ENCODE measurements around the gene TNIP3. TPM values are rescaled to one million over a fixed set of nuclear protein-coding genes. Genes with fewer than 3 reads are reported as not detected.

Gene TNIP3
- total and polyA plus RNA-seq, 9 of the 15 experiments (the other 6 are each of a cell fraction or from before 2014, with no cell fraction given): 0.14 TPM; not detected in 8

DNA sequence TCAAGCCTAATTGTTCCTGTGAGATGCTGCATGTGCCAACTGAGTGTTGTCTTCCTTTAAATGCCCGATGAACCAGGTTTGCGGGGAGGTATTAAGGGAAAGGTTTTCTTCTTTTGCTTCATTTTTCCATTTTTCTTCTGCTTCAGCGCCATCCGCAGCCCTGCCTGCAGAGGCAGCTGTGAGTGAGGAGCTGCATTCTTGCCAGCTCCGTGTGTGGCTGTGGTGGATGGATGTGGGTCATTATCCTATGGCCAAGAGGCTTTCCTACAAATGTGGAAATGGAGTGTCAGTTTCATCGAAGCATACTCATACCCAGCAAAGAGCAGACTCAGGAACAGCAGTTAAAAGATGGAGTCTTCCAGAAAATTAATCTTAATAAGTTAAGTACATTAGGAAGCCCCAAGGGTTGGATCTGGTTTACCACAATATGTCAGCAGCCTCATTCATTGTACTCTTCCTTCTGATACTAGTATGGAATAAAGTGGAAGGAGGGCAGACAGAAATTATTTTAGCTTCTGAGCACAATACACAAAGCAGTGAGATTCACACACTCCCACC lies 37.6 kb downstream of the TNIP3 start (continued):
- TF ChIP-seq, protein P1, sequence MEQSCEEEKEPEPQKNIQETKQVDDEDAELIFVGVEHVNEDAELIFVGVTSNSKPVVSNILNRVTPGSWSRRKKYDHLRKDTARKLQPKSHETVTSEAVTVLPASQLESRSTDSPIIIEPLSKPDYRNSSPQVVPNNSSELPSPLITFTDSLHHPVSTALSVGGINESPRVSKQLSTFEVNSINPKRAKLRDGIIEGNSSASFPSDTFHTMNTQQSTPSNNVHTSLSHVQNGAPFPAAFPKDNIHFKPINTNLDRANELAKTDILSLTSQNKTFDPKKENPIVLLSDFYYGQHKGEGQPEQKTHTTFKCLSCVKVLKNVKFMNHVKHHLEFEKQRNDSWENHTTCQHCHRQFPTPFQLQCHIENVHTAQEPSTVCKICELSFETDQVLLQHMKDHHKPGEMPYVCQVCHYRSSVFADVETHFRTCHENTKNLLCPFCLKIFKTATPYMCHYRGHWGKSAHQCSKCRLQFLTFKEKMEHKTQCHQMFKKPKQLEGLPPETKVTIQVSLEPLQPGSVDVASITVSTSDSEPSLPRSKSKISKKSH (CRISPR knock-in tag; IDR thresholded peaks at IDR 0.05): no peak
- TF ChIP-seq, protein P2, sequence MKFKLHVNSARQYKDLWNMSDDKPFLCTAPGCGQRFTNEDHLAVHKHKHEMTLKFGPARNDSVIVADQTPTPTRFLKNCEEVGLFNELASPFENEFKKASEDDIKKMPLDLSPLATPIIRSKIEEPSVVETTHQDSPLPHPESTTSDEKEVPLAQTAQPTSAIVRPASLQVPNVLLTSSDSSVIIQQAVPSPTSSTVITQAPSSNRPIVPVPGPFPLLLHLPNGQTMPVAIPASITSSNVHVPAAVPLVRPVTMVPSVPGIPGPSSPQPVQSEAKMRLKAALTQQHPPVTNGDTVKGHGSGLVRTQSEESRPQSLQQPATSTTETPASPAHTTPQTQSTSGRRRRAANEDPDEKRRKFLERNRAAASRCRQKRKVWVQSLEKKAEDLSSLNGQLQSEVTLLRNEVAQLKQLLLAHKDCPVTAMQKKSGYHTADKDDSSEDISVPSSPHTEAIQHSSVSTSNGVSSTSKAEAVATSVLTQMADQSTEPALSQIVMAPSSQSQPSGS (CRISPR knock-in tag; IDR thresholded peaks at IDR 0.05): no peak
- TF ChIP-seq TFAM (CRISPR knock-in tag; conservative IDR thresholded peaks at IDR 0.05): no peak
- TF ChIP-seq, protein P3, sequence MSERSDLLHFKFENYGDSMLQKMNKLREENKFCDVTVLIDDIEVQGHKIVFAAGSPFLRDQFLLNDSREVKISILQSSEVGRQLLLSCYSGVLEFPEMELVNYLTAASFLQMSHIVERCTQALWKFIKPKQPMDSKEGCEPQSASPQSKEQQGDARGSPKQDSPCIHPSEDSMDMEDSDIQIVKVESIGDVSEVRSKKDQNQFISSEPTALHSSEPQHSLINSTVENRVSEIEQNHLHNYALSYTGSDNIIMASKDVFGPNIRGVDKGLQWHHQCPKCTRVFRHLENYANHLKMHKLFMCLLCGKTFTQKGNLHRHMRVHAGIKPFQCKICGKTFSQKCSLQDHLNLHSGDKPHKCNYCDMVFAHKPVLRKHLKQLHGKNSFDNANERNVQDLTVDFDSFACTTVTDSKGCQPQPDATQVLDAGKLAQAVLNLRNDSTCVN (CRISPR knock-in tag; IDR thresholded peaks at IDR 0.05): no peak
- no peak for TF ChIP-seq NR3C1 (CRISPR knock-in tag; IDR thresholded peaks at IDR 0.05)
- no peak for TF ChIP-seq TCF3 (CRISPR knock-in tag; IDR thresholded peaks at IDR 0.05)

DNA sequence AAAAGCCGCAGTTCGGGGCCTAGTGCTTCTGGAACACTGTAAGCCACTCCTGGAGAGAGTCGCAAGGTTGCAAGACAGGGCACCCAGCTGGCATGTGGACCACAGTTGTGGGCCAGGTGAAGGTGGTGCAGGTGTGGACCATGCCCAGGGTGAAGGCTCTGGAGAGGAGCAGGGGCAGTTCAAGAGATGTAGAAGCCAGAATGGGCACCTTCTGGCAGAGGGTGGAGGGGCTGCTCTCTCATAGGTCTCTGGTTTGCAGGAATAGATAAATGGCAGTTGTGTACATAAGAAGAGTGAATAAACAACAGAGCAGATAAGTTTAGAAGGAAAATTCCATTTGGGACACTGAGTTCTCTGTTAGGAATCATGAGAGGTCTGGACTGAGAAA lies 38.6 kb downstream of the TNIP3 start:
- DNase-seq (ENCODE audit: extremely low read depth in 1 of 4, low spot score in 3 of 4): no peak
- Histone ChIP-seq H3K4me3 (no peak overlapping the region), H3K27ac (ENCODE audit: extremely low read depth, low read depth, low read length) (no peak overlapping the region), H3K79me2 (ENCODE audit: control insufficient read depth, insufficient read depth, low read length) (no peaks in the 10 kb centered on the region), H4K20me1 (replicated peaks; ENCODE audit: control insufficient read depth, insufficient read depth, low read length) (no peaks in the 10 kb centered on the region), H3K36me3 (ENCODE audit: control insufficient read depth, insufficient read depth, low read length) (no peaks in the 10 kb centered on the region), H3K4me2 (ENCODE audit: insufficient read depth, low read length) (no peak overlapping the region), H3K9ac (ENCODE audit: insufficient read depth in 1 of 2, low read depth in 2 of 2, low read length in 2 of 2) (no peak overlapping the region), H3K9me3 (replicated peaks; ENCODE audit: control insufficient read depth, insufficient read depth, low read depth, low read length) (no peaks in the 10 kb centered on the region), H2AFZ (ENCODE audit: low read depth, low read length) (no peak overlapping the region), H3K9me1 (ENCODE audit: control insufficient read depth, insufficient read depth, low read length) (no peaks in the 10 kb centered on the region), H3K27me3 (ENCODE audit: control insufficient read depth in 2 of 2, insufficient read depth in 2 of 2, low read length in 2 of 2) (no peaks in the 10 kb centered on the region), H3K4me1 (replicated peaks in 1 of 2; ENCODE audit: control insufficient read depth in 2 of 2, insufficient read depth in 2 of 2, low read length in 2 of 2) (no peaks in the 10 kb centered on the region)
- in situ Hi-C loops (cut with MboI): no loop called here
- BruUV-seq (replicated peaks): no TSS peak
- no peak for ATAC-seq
- 0% methylated on average over 3 of the region's 3 CpGs for WGBS (ENCODE audit: insufficient coverage, low coverage, missing lambda C conversion rate)
- ChIA-PET CTCF (ENCODE audit: low intra/inter-chr PET ratio) (no interaction called here), POLR2A (no interaction called here)
- TF ChIP-seq ETV6 (IDR thresholded peaks at IDR 0.05; ENCODE audit: borderline replicate concordance in 1 of 2, low read depth in 2 of 2, low read length in 1 of 2) (no peak), ETV6 (CRISPR knock-in tag; IDR thresholded peaks at IDR 0.05; ENCODE audit: borderline replicate concordance) (no peak), RAD51 (IDR thresholded peaks at IDR 0.05; ENCODE audit: borderline replicate concordance, low read depth) (no peak), TAL1 (IDR thresholded peaks at IDR 0.05) (no peak), TAF1 (IDR thresholded peaks at IDR 0.05; ENCODE audit: control insufficient read depth, extremely low read depth, insufficient read depth, low read length, severe bottlenecking) (no peak), ZNF143 (CRISPR knock-in tag; IDR thresholded peaks at IDR 0.05) (no peak), DIDO1 (tag; IDR thresholded peaks at IDR 0.05; ENCODE audit: low read depth) (no peak)
- no peak for FAIRE-seq
- intact Hi-C loops (cut with micrococcal nuclease): no loop called here

All from K562 (cell line).